BE2C (cell line): Measurements from ENCODE around the gene ZFYVE1.
A peak's percentile ranks its signal among the peaks of the same experiment; 100 is the strongest.

Experiments used
- DNase-seq: peaks from one replicate; pipeline ENCODE4 v3.0.0-alpha.2; 2020
- H3K27me3 ChIP-seq: fragments of 250-450 bp; sonication (Bioruptor Pico); 2 replicates; pipeline ENCODE4 v1.5.1; 2020; ENCODE audit warnings: mild to moderate bottlenecking
- H3K36me3 ChIP-seq: fragments of 250-450 bp; sonication (Bioruptor Pico); 2 replicates; pipeline ENCODE4 v1.5.1; 2020; ENCODE audit warnings: mild to moderate bottlenecking
- H3K4me1 ChIP-seq: fragments of 250-450 bp; sonication (Bioruptor Pico); 2 replicates; pipeline ENCODE4 v1.5.1; 2020
- H3K4me3 ChIP-seq: 2 replicates; pipeline ENCODE4 v1.5.1; 2011; ENCODE audit warnings: low read depth, low read length
- H3K9me3 ChIP-seq: fragments of 250-450 bp; sonication (Bioruptor Pico); 2 replicates; pipeline ENCODE4 v1.5.1; 2020
- CTCF ChIP-seq: IDR thresholded peaks from 2 replicates; pipeline ENCODE4 v1.5.1; 2012; ENCODE audit warnings: mild to moderate bottlenecking, low read depth, low read length

Gene ZFYVE1

GRCh38 chr14:72929316-72930080, 97.4 kb downstream of the ZFYVE1 start:
- no peak overlapping the region for H3K4me3 ChIP-seq
- DNase-seq = no peak

GRCh38 chr14:72928872-72929271, 98.0 kb downstream of the ZFYVE1 start:
- Histone ChIP-seq H3K36me3 (peaks cover 5% of the 10 kb centered on the region; the same call in 1 of the 2 replicates), H3K4me3 (no peak overlapping the region), H3K9me3 (no peaks in the 10 kb centered on the region), H3K27me3 (no peaks in the 10 kb centered on the region), H3K4me1 (peaks cover 9% of the 10 kb centered on the region)
- DNase-seq = no peak
- no peak for TF ChIP-seq CTCF

More at GRCh38 chr14:72929316-72930080, 97.4 kb downstream of the ZFYVE1 start:
- Histone ChIP-seq H3K9me3 (no peaks in the 10 kb centered on the region), H3K27me3 (no peaks in the 10 kb centered on the region), H3K36me3 (peaks cover 5% of the 10 kb centered on the region; the same call in 1 of the 2 replicates), H3K4me1 (peaks cover 7% of the 10 kb centered on the region)
- no peak for TF ChIP-seq CTCF

- H3K4me1 ChIP-seq = peaks cover 9% of the 10 kb centered on the region
Observed at GRCh38 chr14:72926292-72927028, 100.4 kb downstream of the ZFYVE1 start, which contains the start of gene DCAF4. Gene DCAF4, plus strand, starts transcription at chr14:72926464. Its CDS starts 11,515 bp downstream, at chr14:72937979.

GRCh38 chr14:72925815-72926291, 101.1 kb downstream of the ZFYVE1 start:
- no peaks in the 10 kb centered on the region for H3K9me3 ChIP-seq
- peak overlapping the region; percentile 96 for H3K4me3 ChIP-seq
- H3K36me3 ChIP-seq = peaks cover 5% of the 10 kb centered on the region; the same call in 1 of the 2 replicates
- peaks cover 9% of the 10 kb centered on the region for H3K4me1 ChIP-seq
- no peak for DNase-seq
- TF ChIP-seq CTCF = no peak
- no peaks in the 10 kb centered on the region for H3K27me3 ChIP-seq

More at GRCh38 chr14:72926292-72927028, 100.4 kb downstream of the ZFYVE1 start, which contains the start of gene DCAF4:
- Histone ChIP-seq H3K4me3 (peak within 1 kb of the TSS; percentile 96), H3K36me3 (peaks cover 5% of the 10 kb centered on the region; the same call in 1 of the 2 replicates), H3K9me3 (no peaks in the 10 kb centered on the region), H3K27me3 (no peaks in the 10 kb centered on the region)
- TF ChIP-seq CTCF = no peak
- DNase-seq = peak; percentile 99

- DNase-seq = no peak
- Histone ChIP-seq H3K36me3 (peaks cover 5% of the 10 kb centered on the region; the same call in 1 of the 2 replicates), H3K9me3 (no peaks in the 10 kb centered on the region), H3K4me3 (peak overlapping the region; percentile 96), H3K4me1 (peaks cover 9% of the 10 kb centered on the region), H3K27me3 (no peaks in the 10 kb centered on the region)
- TF ChIP-seq CTCF = no peak
Observed at GRCh38 chr14:72925171-72925759, 101.6 kb downstream of the ZFYVE1 start.
